T47D (cell line): Measurements from ENCODE around the gene EIF4G3.
A peak's percentile ranks its signal among the peaks of the same experiment; 100 is the strongest.

Experiments used
- DNase-seq, 2 experiments: peaks; one replicate each; pipeline versions ENCODE4 v3.0.0 to v3.0.0-alpha.2; 2011 to 2012; ENCODE audit warnings: low read depth in 1 of 2, low spot score in 1 of 2
- JUND ChIP-seq: IDR thresholded peaks from 2 replicates; pipeline ENCODE4 v1.6.1; 2012; ENCODE audit warnings: low read depth
- in situ Hi-C: cut with HindIII; loops from 2 replicates; pipeline ENCODE4 v1.10.0; 2016; ENCODE audit warnings: low sequenced_read_pairs, low pct_unique_long_range_greater_than_20kb

EIF4G3 gene

DNA sequence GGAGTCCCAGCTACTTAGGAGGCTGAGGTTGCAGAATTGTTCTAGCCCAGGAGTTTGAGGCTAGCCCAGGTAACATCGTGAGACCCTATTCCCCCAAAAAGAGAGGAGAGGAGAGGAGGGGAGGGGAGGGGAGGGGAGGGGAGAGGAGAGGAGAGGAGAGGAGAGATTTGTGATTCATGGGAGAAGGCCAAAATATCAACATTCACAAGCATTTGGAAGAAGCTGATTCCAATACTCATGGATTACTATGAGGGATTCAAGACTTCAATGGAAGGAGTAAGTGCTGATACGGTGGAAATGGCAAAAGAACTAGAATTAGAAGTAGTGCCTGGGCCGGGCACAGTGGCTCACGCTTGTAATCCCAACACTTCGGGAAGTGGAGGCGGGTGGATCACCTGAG lies 187.8 kb downstream of the EIF4G3 start:
- in situ Hi-C loops = no loop called here
- no peak for DNase-seq
- no peak for TF ChIP-seq JUND

DNA sequence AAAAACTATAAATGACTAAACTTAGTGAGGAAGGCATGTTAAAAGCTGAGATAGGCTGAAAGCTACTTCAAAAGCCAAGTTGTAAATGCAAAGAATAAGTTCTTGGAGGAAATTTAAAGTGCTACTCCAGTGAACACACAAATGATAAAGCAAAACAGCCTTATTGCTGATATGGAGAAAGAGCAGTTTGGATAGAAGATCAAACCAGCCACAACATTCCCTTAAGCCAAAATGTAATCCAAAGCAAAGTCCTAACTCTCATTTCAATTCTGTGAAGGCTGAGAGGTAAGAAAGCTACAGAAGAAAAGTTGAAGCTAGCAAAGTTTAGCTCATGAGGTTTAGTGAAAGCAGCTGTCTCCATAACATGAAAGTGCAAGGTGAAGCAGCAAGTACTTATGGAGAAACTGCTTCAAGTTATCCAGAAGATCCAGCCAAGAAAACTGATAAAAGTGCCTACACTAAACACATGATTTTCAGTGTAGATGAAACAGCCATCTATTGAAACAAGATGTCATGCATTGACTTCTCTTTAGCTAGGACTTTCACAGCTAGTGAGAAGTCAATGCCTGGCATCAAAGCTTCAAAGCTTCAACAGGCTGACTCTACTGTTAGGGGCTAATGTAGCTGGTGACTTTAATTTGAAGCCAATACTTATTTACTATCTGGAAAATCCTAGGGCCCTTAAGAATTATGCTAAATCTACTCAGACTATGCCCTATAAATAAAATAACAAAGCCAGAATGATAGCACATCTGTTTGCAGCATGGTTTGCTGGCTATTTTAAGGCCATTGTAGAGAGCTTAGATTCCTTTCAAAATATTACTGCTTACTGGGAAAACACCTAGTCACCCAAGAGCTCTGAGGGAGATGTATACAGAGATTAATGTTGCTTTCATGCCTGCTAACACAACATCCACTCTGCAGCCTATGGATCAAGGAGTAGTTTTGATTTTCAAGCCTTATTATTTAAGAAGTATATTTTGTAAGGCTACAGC lies 188.6 kb downstream of the EIF4G3 start:
- no peak for TF ChIP-seq JUND
- in situ Hi-C loops = no loop called here
- DNase-seq = no peak

DNA sequence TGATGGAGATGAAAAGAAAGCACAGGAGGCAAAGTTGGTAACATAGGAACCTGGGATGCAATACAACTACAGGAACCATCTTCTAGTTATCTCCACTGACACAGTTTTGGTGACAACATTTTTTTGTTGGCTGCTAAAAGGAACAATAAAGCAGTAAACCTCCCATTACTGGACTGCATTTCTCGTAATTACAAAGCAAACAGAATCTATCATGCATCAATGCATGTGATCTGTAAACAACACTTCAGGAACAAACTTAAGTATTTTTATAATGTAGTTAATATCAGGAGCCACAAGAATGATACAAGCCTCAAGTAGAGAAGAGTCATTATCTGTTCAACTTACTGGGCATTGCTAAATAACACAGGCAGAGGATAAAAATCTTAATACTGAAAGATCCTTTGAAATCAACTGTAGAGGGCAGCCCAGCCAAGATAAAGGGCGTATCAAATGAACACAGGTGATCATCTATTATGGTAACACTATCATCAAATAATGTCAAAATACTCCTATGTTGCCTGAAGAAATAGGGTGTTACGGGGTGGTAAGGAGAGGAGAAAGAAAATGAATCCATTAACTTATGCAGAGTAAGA lies 193.3 kb downstream of the EIF4G3 start:
- no peak for TF ChIP-seq JUND
- no peak for DNase-seq
- in situ Hi-C loops = no loop called here

DNA sequence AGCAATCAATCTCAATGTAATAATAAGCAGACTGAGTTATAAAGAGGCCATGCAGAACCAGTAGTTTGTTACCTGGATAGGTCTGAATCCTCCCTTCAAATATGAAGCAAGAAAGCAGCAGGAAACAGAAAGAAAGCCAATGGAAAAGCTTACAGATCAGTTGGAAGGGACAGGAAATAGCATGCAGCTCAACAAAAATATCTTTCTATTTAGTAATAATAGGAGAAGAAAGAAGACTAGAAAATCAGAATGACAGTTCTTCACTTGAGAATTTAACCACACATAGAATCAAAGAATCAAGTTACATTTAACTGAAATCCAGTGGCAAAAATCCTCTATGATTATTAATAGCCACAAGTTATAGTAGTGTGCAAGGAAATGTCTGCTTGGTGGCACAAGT lies 194.4 kb downstream of the EIF4G3 start:
- no peak for DNase-seq
- TF ChIP-seq JUND = no peak
- in situ Hi-C loops = no loop called here

DNA sequence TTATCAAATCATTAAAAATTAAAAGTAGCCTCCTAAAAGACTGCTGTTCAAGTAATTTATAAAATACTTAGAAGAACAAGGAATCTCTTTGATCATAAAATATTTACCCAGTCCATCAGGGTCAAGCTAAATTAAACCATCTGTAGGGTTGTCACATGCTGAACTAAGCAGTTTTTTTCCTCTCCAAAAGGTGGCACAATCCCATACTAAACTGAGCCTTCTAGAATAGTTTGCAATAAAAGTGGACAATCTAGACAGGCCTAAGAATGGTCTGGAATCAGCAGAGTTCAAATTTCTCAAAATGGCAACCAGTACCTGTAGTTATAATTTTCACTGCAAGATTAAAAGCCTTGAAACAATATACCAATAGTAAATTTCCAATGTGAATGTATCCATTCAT lies 194.8 kb downstream of the EIF4G3 start:
- in situ Hi-C loops = no loop called here
- peak in 1 of 2 experiments; percentile 46 for DNase-seq
- TF ChIP-seq JUND = no peak

DNA sequence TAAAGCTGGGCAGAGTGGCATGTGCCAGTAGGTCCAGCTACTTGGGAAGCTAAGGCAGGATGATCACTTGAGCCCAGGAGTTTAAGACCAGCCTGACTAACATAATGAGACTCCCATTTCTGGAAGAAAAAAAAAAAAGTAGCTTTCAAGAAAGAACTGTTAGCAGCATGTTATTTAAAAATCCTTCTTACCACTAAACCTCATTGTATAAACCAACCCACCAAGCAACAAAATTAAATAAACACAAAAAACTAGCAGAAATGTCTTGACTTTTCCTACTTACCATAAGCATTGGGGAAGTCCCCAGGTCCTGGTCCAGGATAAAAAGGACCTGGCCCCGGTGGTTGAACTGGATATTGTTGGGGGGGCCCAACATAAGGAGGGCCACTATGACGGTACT lies 196.6 kb downstream of the EIF4G3 start:
- in situ Hi-C loops = no loop called here
- TF ChIP-seq JUND = no peak

DNA sequence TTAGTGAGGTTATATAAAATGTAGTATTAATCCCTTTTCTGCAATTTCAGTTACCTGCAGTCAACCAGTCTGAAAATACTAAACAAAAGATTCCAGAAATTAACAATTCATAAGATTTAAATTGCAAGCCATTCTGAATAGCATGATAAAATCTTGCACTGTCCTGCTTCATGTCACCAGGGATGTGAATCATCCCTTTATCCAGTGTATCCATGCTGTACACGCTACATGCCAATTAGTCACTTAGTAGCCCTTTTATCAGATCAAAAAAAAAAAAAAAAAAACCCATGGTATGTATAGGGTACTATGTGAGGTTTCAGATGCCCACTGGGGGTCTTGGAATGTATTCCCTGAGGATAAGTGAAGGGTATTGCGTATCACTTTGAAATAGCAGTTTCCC lies 198.3 kb downstream of the EIF4G3 start:
- no peak for TF ChIP-seq JUND
- in situ Hi-C loops = no loop called here

More for the DNA sequence above, 196.6 kb downstream of the EIF4G3 start:
- DNase-seq = no peak

DNA sequence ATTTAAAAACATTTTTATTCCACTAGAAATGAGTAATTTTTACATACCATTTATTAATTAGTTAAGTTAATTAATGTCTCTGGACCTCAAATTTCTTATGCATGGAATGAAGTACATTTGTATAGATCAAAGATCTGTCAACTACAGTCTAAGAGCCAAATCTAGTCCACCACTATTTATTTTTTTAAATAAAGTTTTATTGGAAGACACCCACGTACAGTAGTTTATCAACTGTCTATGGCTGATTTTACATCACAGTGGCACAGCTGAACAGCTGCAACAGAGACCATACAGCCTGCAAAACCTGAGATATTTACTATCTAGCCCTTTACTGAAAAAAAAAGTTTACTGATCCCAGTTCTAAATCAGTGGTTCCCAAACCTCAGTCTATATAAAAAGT lies 201.0 kb downstream of the EIF4G3 start:
- in situ Hi-C loops = no loop called here
- no peak for DNase-seq
- TF ChIP-seq JUND = no peak

More for the DNA sequence above, 198.3 kb downstream of the EIF4G3 start:
- DNase-seq = no peak

DNA sequence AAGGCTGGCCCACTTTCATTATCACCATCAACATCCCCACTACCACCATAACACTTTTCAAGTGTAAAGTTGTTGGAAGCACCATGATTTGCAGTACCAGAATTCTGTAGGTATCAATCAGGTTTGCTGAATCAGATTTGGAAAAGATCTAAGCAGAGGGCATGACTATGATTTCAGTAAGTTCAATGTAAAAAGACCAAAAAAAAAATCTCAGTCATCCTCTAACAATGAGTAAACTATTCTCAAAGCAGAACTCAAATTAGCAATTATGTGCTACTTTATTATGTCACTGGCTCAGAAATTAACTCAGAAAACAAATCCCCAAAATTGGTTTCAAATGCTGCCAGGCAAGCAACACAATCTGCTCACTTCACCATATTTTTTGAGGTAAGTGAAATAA lies 201.7 kb downstream of the EIF4G3 start:
- in situ Hi-C loops = no loop called here
- no peak for TF ChIP-seq JUND

DNA sequence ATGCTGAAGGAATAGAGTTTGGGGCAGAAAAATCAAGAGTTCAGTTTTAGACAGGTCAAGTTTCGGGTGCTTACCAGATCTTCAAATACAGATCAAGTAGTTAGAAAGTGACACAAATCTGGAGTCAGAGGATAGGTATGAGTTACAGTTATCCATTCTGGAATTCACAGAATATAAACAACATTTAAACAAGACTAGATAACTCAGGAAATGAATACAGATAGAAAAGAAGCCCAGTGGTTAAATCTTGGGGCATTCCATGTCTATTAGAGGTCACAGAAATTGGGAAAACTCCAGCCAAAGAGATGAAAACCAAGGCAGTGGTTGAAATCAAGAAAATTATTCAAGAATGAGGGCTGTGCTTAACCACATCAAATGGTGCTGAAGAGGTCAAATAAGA lies 202.6 kb downstream of the EIF4G3 start:
- TF ChIP-seq JUND = no peak
- in situ Hi-C loops = no loop called here
- no peak for DNase-seq

More for the DNA sequence above, 201.7 kb downstream of the EIF4G3 start:
- DNase-seq = no peak

DNA sequence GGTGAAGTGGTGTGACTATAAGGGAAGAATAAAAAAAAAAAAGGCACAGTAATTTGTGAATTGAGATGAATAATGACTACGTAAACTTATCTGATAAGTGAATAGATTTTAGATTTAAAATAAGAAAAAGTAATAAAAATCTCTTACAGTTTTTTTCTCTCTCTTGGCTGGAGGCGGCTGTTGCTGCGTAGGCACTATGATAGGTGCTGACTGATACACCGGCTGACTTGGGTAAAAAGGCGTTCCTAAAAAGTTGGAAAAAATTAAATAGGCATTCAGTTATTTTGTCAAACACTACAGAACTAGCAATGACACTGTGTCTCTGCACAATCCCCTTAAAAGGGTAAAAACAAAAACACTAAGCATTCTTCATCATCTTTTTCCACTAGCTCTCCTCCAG lies 203.8 kb downstream of the EIF4G3 start:
- in situ Hi-C loops = no loop called here
- TF ChIP-seq JUND = no peak
- no peak for DNase-seq

DNA sequence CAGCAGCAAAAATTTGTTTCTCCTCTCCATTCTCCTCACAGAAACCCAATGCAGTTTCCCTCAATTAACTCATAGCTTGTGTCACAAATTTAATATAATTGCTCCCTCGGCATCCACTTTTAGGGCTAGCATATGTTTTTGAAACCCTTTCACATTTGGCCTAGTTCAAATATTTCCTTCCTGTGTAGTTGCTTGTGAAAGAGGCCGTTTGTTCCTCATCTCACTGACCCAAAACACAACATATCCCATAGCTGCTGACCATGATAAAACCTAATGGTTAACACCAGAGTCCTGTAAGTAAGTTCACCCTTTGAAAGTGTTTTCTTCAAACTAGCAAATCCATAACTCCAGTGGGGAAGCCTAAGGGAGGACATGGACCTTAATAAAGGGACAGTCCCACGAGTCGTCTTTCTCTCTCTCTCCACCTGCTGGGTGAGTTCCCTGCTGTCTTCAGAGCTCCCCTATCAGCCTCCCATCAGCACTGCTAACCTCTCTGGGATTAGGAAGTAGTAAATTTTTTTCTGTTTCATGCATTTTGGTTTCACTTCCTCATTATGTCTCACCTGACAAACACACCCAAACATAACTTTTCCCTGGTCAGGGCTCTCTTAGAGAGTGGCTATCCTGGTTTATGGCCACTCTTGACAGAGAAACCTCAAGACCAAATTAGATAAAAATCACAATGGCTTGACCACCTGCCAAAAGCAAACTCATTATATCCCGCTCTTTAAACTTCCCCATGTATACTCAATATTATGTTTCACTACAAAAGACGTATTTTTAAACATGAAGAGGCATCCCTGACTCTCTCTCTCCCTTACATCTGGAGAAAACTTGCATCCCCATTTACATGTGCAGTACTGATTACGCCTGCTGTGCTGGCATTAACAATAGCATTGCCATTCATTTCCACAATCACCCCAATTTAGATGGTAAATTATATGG lies 211.9 kb downstream of the EIF4G3 start:
- in situ Hi-C loops = no loop called here
- no peak for TF ChIP-seq JUND
- peak in 1 of 2 experiments; percentile 1 for DNase-seq
